ENCODE measurements around the gene CSTPP1.

CSTPP1 gene

GRCh38 chr11:47139878-47140277, 203.3 kb downstream of the CSTPP1 start:
- Histone ChIP-seq H3K27me3 (ENCODE audit: insufficient read depth, poor library complexity, severe bottlenecking) (no peaks in the 10 kb centered on the region), H3K9me3 (ENCODE audit: severe bottlenecking) (no peaks in the 10 kb centered on the region), H3K4me3 (ENCODE audit: severe bottlenecking) (no peak overlapping the region), H3K27ac (ENCODE audit: poor library complexity, severe bottlenecking) (no peak overlapping the region), H3K4me1 (ENCODE audit: insufficient read depth, poor library complexity, severe bottlenecking) (no peaks in the 10 kb centered on the region), H3K36me3 (ENCODE audit: low read depth) (no peaks in the 10 kb centered on the region)
- ATAC-seq (ENCODE audit: low read depth) (no peak), DNase-seq (ENCODE audit: low spot score) (no peak)
- no peak for TF ChIP-seq CTCF (IDR thresholded peaks at IDR 0.05; ENCODE audit: poor library complexity, severe bottlenecking)

- DNase-seq (ENCODE audit: low spot score) (no peak), ATAC-seq (ENCODE audit: low read depth) (peak; percentile 61; the same call in 1 of the 3 replicates)
- Histone ChIP-seq H3K36me3 (ENCODE audit: low read depth) (no peaks in the 10 kb centered on the region), H3K27me3 (ENCODE audit: insufficient read depth, poor library complexity, severe bottlenecking) (no peaks in the 10 kb centered on the region), H3K4me3 (ENCODE audit: severe bottlenecking) (no peak overlapping the region), H3K27ac (ENCODE audit: poor library complexity, severe bottlenecking) (no peak overlapping the region), H3K4me1 (ENCODE audit: insufficient read depth, poor library complexity, severe bottlenecking) (no peaks in the 10 kb centered on the region), H3K9me3 (ENCODE audit: severe bottlenecking) (no peaks in the 10 kb centered on the region)
- no peak for TF ChIP-seq CTCF (IDR thresholded peaks at IDR 0.05; ENCODE audit: poor library complexity, severe bottlenecking)
Measured at GRCh38 chr11:47143322-47143721, 206.8 kb downstream of the CSTPP1 start.

GRCh38 chr11:47144541-47144940, 208.0 kb downstream of the CSTPP1 start:
- Histone ChIP-seq H3K36me3 (ENCODE audit: low read depth) (no peaks in the 10 kb centered on the region), H3K4me1 (ENCODE audit: insufficient read depth, poor library complexity, severe bottlenecking) (no peaks in the 10 kb centered on the region), H3K27me3 (ENCODE audit: insufficient read depth, poor library complexity, severe bottlenecking) (no peaks in the 10 kb centered on the region), H3K27ac (ENCODE audit: poor library complexity, severe bottlenecking) (no peak overlapping the region), H3K4me3 (ENCODE audit: severe bottlenecking) (no peak overlapping the region), H3K9me3 (ENCODE audit: severe bottlenecking) (no peaks in the 10 kb centered on the region)
- DNase-seq (ENCODE audit: low spot score), result no peak
- ATAC-seq (ENCODE audit: low read depth), result no peak
- TF ChIP-seq CTCF (IDR thresholded peaks at IDR 0.05; ENCODE audit: poor library complexity, severe bottlenecking), result no peak

- no peaks in the 10 kb centered on the region for H3K27me3 ChIP-seq (ENCODE audit: insufficient read depth, poor library complexity, severe bottlenecking)
- H3K27ac ChIP-seq (ENCODE audit: poor library complexity, severe bottlenecking), result no peak overlapping the region
- no peaks in the 10 kb centered on the region for H3K9me3 ChIP-seq (ENCODE audit: severe bottlenecking)
- no peaks in the 10 kb centered on the region for H3K4me1 ChIP-seq (ENCODE audit: insufficient read depth, poor library complexity, severe bottlenecking)
- ATAC-seq (ENCODE audit: low read depth) (no peak), DNase-seq (ENCODE audit: low spot score) (no peak)
- TF ChIP-seq CTCF (IDR thresholded peaks at IDR 0.05; ENCODE audit: poor library complexity, severe bottlenecking), result no peak
- no peak overlapping the region for H3K4me3 ChIP-seq (ENCODE audit: severe bottlenecking)
- H3K36me3 ChIP-seq (ENCODE audit: low read depth), result no peaks in the 10 kb centered on the region
Measured at GRCh38 chr11:47147250-47147649, 210.7 kb downstream of the CSTPP1 start.

- ATAC-seq (ENCODE audit: low read depth), result no peak
- TF ChIP-seq CTCF (IDR thresholded peaks at IDR 0.05; ENCODE audit: poor library complexity, severe bottlenecking), result no peak
Measured at GRCh38 chr11:47147681-47148080, 211.1 kb downstream of the CSTPP1 start.

More at GRCh38 chr11:47147681-47148080, 211.1 kb downstream of the CSTPP1 start:
- no peak for DNase-seq (ENCODE audit: low spot score)
- Histone ChIP-seq H3K4me1 (ENCODE audit: insufficient read depth, poor library complexity, severe bottlenecking) (no peaks in the 10 kb centered on the region), H3K27me3 (ENCODE audit: insufficient read depth, poor library complexity, severe bottlenecking) (no peaks in the 10 kb centered on the region), H3K27ac (ENCODE audit: poor library complexity, severe bottlenecking) (no peak overlapping the region), H3K4me3 (ENCODE audit: severe bottlenecking) (no peak overlapping the region), H3K9me3 (ENCODE audit: severe bottlenecking) (no peaks in the 10 kb centered on the region), H3K36me3 (ENCODE audit: low read depth) (no peaks in the 10 kb centered on the region)

All from RWPE2 (cell line).